Activated T-cell treated with anti-CD3 and anti-CD28 coated beads, Interleukin-2, amount 50 U/mL, for 4 hours (primary cell): ENCODE results near the gene INTS1. TPM values are rescaled to one million over a fixed set of nuclear protein-coding genes. Genes with fewer than 3 reads are reported as not detected.

ENCODE experiments used
- ATAC-seq, 2 donors: fragments of 200-7000 bp; cut with Tn5 transposase; one replicate each; pipeline ENCODE4 v1.10.0; 2021
- DNase-seq: peaks from one replicate; pipeline ENCODE4 v3.0.0-alpha.2; 2020
- H3K27me3 Mint-ChIP-seq: one replicate; pipeline ENCODE4 v1.8.0; 2021; ENCODE audit warnings: low read depth, mixed read lengths
- H3K36me3 Mint-ChIP-seq: one replicate; pipeline ENCODE4 v1.8.0; 2022; ENCODE audit warnings: mixed read lengths; ENCODE audit not compliant: insufficient read depth
- H3K4me1 Mint-ChIP-seq: one replicate; pipeline ENCODE4 v1.8.0; 2021; ENCODE audit warnings: low read depth, mixed read lengths
- H3K4me3 Mint-ChIP-seq: one replicate; pipeline ENCODE4 v1.8.0; 2021; ENCODE audit warnings: mild to moderate bottlenecking, moderate library complexity, mixed read lengths
- H3K9me3 Mint-ChIP-seq: one replicate; pipeline ENCODE4 v1.8.0; 2021; ENCODE audit warnings: mixed read lengths
- total RNA-seq, 3 donors: library from RNA; stranded (reverse); gene quantifications; one replicate each; pipeline ENCODE4 v1.2.1, GENCODE V29; 2021

The INTS1 gene
- total RNA-seq, 3 donors from 2014 or later: 110 to 126 (median 119) TPM

DNA sequence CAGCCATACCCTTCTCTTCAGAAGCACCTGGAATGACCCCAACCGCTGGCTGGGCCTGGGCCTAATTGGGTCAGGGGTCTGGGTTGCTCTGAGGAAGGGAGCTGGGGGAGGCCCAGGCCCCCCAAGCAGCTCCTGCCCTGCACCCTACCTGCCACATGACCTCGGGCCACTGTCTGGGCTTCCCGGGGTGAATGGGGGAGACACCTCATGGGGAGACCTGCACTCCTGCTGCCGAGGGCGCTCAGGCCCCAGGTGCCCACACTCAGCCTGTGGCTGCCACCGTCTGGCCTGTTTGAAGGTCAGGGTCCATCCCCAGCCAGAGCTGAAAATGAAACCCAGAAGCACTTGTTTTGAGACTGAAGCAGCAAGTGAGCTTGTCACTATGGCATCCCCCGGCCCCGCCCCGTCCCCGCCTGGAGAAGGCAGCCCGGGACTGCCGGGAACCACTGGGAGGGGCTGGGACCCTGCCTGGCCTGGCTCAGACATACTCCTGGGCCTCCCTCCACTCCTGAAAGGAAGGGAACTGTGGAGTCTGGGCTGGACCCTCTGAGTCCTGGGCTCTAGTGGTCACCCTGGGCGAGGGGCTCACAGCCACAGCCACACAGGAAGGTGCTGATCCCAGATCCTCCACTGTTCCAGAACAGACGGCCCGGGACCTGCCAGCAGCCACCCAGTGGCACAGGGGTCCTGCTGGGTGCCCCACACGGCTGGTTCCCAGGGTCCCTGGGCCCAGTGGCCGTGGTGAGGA, 37.5 kb downstream of the INTS1 start:
- ATAC-seq (no peak), DNase-seq (no peak)
- H3K36me3 Mint-ChIP-seq: no peaks in the 10 kb centered on the region
- H3K4me3 Mint-ChIP-seq: no peak overlapping the region
- H3K4me1 Mint-ChIP-seq: peaks cover 2% of the 10 kb centered on the region
- no peaks in the 10 kb centered on the region for H3K27me3 Mint-ChIP-seq
- H3K9me3 Mint-ChIP-seq: no peaks in the 10 kb centered on the region

- H3K4me1 Mint-ChIP-seq: peaks cover 9% of the 10 kb centered on the region
- H3K27me3 Mint-ChIP-seq: no peaks in the 10 kb centered on the region
- DNase-seq (no peak), ATAC-seq (no peak)
- H3K9me3 Mint-ChIP-seq: no peaks in the 10 kb centered on the region
- no peaks in the 10 kb centered on the region for H3K36me3 Mint-ChIP-seq
- H3K4me3 Mint-ChIP-seq: no peak overlapping the region
Observed at GRCh38 chr7:1464694-1465093, 39.5 kb downstream of the INTS1 start.

- Mint-ChIP-seq H3K4me3 (no peak overlapping the region), H3K27me3 (no peaks in the 10 kb centered on the region), H3K9me3 (no peaks in the 10 kb centered on the region), H3K4me1 (peaks cover 9% of the 10 kb centered on the region), H3K36me3 (no peaks in the 10 kb centered on the region)
- DNase-seq: no peak
- no peak for ATAC-seq
Observed at GRCh38 chr7:1463676-1464223, 40.4 kb downstream of the INTS1 start.

- no peak overlapping the region for H3K4me3 Mint-ChIP-seq
Observed at GRCh38 chr7:1461646-1462375, 42.4 kb downstream of the INTS1 start.

GRCh38 chr7:1460821-1461645, 43.2 kb downstream of the INTS1 start:
- H3K9me3 Mint-ChIP-seq: no peaks in the 10 kb centered on the region
- DNase-seq (no peak), ATAC-seq (no peak)
- no peak overlapping the region for H3K4me3 Mint-ChIP-seq
- no peaks in the 10 kb centered on the region for H3K36me3 Mint-ChIP-seq
- H3K27me3 Mint-ChIP-seq: no peaks in the 10 kb centered on the region
- peaks cover 16% of the 10 kb centered on the region for H3K4me1 Mint-ChIP-seq

More at GRCh38 chr7:1461646-1462375, 42.4 kb downstream of the INTS1 start:
- Mint-ChIP-seq H3K36me3 (no peaks in the 10 kb centered on the region), H3K27me3 (no peaks in the 10 kb centered on the region), H3K9me3 (no peaks in the 10 kb centered on the region), H3K4me1 (peaks cover 16% of the 10 kb centered on the region)
- DNase-seq (no peak), ATAC-seq (no peak)

GRCh38 chr7:1459920-1460820, 44.0 kb downstream of the INTS1 start:
- Mint-ChIP-seq H3K4me3 (peak overlapping the region; percentile 63), H3K4me1 (peaks cover 16% of the 10 kb centered on the region), H3K36me3 (no peaks in the 10 kb centered on the region), H3K27me3 (no peaks in the 10 kb centered on the region), H3K9me3 (no peaks in the 10 kb centered on the region)
- ATAC-seq (no peak), DNase-seq (no peak)

- H3K9me3 Mint-ChIP-seq: no peaks in the 10 kb centered on the region
- H3K27me3 Mint-ChIP-seq: no peaks in the 10 kb centered on the region
- peak; percentile 96 for ATAC-seq
- H3K4me3 Mint-ChIP-seq: peak overlapping the region; percentile 73
- peak; percentile 97 for DNase-seq
- H3K36me3 Mint-ChIP-seq: no peaks in the 10 kb centered on the region
- H3K4me1 Mint-ChIP-seq: peaks cover 16% of the 10 kb centered on the region
Observed at GRCh38 chr7:1459512-1459892, 44.7 kb downstream of the INTS1 start.

DNA sequence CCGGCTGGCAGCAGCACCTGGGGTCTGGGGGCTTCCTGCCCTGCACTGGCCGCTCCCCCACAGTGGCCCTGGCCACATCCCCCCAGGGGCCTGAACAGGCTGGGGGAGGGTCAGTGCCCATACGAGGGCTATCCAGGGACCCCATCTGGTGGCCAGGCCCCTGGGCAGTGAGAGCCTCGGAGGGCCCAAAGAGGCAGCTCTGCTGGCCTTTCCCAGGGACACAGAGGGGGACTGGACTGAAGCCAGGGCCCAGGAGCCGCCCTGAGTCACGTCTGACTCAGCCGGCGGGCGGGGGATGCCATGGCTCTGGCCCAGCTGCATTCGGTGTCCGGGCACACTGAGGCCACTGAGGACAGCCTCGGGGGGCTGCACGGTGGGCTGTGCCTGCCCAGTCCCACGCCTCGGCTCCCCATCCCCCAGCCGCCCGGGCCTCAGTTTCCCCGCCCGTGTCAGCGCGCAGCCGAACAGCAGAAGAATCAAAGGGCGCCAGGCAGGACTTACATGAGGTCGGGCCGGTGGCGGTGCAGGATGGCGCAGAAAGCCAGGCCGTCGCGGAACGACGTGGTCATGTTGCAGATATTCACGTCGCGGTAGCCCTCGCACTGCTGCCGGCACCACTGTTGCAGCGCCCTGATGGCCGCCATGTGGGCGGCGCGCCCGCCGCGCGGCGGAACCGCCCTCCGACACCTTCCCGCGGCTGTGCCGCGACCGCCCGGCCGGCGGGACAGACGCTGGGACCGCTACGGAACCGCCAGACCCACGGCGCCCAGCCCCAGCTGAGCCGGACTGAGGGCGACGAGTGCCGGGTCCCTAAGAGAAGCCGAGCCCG, 45.3 kb downstream of the INTS1 start, which contains the start of gene MICALL2:
Gene MICALL2, minus strand, starts transcription at position 788 of the 829 bp plus-strand sequence. Its CDS starts 144 bp downstream, at position 644.
- H3K36me3 Mint-ChIP-seq: no peaks in the 10 kb centered on the region

DNA sequence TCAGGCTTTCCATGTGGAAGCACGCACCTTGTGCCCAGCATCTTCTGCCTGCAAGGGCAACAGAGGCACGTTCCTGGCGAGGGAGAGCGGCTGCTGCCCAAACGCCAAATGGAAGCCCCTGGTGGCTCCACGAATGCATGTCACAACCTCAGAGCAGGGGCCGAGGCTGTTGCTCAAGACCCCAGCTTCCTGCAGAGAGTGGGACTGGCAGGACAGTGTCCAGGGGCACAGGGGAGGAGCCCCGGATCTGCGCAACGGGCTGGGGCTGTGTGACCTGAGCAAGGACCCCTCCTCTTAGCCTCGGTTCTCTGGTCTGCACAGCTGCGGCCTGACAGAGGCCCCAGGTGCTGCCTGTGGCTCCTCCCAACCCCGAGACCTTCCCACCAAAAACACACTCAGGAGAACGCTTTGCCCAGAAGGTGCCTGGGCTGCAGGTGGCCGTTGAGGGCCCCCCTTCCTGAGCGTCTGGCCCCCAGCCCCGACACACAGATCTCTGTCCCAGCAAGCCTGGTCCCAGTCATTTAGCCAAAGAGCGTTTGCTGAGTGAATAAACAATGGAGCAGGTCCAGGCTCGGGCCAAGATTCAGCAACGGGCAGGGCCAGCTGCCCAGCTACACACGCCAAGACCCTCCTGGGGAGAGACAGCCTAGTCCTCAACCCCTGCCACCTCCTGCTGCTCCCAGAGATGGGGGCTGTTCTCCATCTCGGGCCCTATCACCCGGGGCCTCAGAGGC, 46.1 kb downstream of the INTS1 start:
- DNase-seq: no peak
- peak overlapping the region; percentile 52 for H3K4me3 Mint-ChIP-seq
- no peaks in the 10 kb centered on the region for H3K27me3 Mint-ChIP-seq

More for the DNA sequence above, 45.3 kb downstream of the INTS1 start, which contains the start of gene MICALL2:
- DNase-seq (peak; percentile 21), ATAC-seq (peak; percentile 31 to 33)
- peaks cover 16% of the 10 kb centered on the region for H3K4me1 Mint-ChIP-seq
- no peaks in the 10 kb centered on the region for H3K9me3 Mint-ChIP-seq
- no peaks in the 10 kb centered on the region for H3K27me3 Mint-ChIP-seq
- H3K4me3 Mint-ChIP-seq: peak within 1 kb of the TSS; percentile 73

DNA sequence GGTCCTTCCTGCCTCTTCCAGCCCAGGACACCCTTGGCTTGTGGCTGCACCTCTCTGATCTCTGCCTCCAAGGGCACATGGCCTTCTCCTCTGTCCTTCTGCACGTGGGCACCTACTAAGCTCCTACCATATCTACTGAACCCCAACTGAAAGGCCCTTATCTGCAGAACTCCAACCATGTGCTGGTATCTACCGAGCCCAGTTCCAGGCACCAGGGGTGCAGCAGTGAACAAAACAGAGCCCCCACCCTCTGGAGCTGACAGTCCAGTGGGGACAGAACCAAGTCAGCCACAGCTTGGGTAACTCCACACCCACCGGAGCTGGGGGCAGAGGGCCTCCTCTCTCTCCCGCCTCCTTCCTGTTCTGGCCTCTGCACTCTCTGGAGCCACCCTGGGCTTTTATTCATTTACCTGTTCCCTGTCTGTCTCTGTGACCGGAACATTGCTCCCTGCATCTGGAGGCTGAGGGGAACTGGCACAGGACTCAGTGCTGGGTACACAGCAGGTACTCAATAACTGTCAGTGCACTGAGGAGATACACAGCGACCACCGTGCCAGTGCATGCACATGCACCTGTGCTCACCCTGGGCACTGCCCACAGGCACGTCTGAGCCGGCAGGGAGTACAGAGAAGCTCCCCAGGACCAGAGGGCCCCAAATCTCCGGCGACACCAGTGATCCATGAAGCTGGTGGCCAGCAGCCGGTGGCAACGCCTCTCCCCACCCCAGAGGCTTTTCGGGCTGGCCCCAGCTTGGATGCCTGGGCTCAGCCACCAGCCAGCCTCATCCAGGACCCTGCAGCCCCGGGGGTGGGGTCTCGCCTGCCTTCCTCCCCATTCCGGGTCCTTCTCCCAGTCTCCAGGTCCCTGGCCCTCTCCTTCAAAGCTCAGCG, 46.9 kb downstream of the INTS1 start:
- DNase-seq (no peak), ATAC-seq (no peak)
- no peaks in the 10 kb centered on the region for H3K27me3 Mint-ChIP-seq
- H3K4me1 Mint-ChIP-seq: peaks cover 16% of the 10 kb centered on the region
- H3K4me3 Mint-ChIP-seq: peak overlapping the region; percentile 7
- no peaks in the 10 kb centered on the region for H3K36me3 Mint-ChIP-seq
- H3K9me3 Mint-ChIP-seq: no peaks in the 10 kb centered on the region

More for the DNA sequence above, 46.1 kb downstream of the INTS1 start:
- no peak for ATAC-seq
- H3K4me1 Mint-ChIP-seq: peaks cover 16% of the 10 kb centered on the region
- no peaks in the 10 kb centered on the region for H3K9me3 Mint-ChIP-seq
- H3K36me3 Mint-ChIP-seq: no peaks in the 10 kb centered on the region

- no peak for DNase-seq
- no peak for ATAC-seq
- H3K36me3 Mint-ChIP-seq: no peaks in the 10 kb centered on the region
- H3K4me3 Mint-ChIP-seq: no peak overlapping the region
- no peaks in the 10 kb centered on the region for H3K9me3 Mint-ChIP-seq
- peaks cover 13% of the 10 kb centered on the region for H3K4me1 Mint-ChIP-seq
- H3K27me3 Mint-ChIP-seq: no peaks in the 10 kb centered on the region
Observed at GRCh38 chr7:1455955-1456354, 48.2 kb downstream of the INTS1 start.
